Measurements from ENCODE around the gene GLS2.

GRCh38 chr12:56521590-56522371 is 33.8 kb upstream of the GLS2 start, which contains the start of gene RBMS2:
- TF ChIP-seq CTCF (IDR thresholded peaks at IDR 0.05 in 8 of 11, conservative IDR thresholded peaks at IDR 0.05 in 3 of 11) (no peak), POLR2A (IDR thresholded peaks at IDR 0.05) (no peak), POLR2AphosphoS5 (IDR thresholded peaks at IDR 0.05) (peak in 1 of 3 donors; percentile 36)
